ENCODE results near the gene LAX1. TPM values are rescaled to one million over a fixed set of nuclear protein-coding genes. Genes with fewer than 3 reads are reported as not detected.

LAX1 gene
- total RNA-seq, 1 donor from 2014 or later: not detected

DNA sequence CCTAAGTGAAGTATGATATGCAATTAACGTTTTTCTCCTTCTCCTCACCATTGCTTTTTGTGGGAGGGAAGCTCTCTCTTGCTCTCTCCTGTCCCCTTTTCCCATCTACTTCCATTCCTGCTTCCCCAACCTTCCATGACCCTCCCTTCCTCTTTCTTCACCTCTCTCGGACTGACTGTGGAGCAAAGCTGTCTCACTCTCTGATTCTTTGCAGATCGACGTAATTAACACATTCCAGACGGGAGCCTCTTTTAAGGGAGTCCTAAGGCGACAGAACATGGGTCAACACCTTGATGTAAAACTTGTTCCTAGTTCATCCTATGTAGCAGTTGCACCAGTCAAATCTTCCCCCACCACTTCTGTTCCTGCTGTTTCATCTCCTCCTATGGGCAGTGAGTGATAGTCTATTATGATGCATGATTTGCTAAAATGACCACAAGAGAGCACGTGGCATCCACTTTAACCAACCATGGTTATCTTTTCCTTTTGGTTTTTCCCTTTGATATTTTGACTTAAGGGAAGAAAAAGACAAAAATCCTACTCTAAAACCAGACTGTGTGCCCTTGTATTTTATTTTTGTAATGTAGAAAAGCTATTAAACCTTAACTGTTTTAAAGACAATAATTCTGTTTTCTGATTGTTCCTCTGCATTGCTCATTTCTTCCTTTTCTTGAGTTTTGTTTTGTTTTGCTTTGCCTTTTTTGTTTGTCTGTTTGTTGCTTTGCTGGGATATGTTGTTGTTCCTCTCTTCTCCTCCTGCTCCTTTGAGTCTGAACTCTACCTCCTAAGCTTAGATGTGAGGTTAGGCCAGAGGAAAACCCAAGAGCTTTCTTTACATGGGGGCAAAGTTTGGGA lies 31.7 kb upstream of the LAX1 start:
- TF ChIP-seq, protein P1, sequence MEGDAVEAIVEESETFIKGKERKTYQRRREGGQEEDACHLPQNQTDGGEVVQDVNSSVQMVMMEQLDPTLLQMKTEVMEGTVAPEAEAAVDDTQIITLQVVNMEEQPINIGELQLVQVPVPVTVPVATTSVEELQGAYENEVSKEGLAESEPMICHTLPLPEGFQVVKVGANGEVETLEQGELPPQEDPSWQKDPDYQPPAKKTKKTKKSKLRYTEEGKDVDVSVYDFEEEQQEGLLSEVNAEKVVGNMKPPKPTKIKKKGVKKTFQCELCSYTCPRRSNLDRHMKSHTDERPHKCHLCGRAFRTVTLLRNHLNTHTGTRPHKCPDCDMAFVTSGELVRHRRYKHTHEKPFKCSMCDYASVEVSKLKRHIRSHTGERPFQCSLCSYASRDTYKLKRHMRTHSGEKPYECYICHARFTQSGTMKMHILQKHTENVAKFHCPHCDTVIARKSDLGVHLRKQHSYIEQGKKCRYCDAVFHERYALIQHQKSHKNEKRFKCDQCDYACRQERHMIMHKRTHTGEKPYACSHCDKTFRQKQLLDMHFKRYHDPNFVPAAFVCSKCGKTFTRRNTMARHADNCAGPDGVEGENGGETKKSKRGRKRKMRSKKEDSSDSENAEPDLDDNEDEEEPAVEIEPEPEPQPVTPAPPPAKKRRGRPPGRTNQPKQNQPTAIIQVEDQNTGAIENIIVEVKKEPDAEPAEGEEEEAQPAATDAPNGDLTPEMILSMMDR (conservative IDR thresholded peaks at IDR 0.05): no peak
- H3K36me3 Mint-ChIP-seq (ENCODE audit: low read depth): peaks cover 5% of the 10 kb centered on the region
- peaks cover 6% of the 10 kb centered on the region for H3K4me1 Mint-ChIP-seq
- H3K27ac Mint-ChIP-seq (ENCODE audit: unreplicated experiment): no peak overlapping the region
- no peak for DNase-seq (ENCODE audit: low read depth, low spot score)
- H3K4me3 Mint-ChIP-seq: no peak overlapping the region
- no peaks in the 10 kb centered on the region for H3K9me3 Mint-ChIP-seq
- H3K27me3 Mint-ChIP-seq (ENCODE audit: low read depth): no peaks in the 10 kb centered on the region

DNA sequence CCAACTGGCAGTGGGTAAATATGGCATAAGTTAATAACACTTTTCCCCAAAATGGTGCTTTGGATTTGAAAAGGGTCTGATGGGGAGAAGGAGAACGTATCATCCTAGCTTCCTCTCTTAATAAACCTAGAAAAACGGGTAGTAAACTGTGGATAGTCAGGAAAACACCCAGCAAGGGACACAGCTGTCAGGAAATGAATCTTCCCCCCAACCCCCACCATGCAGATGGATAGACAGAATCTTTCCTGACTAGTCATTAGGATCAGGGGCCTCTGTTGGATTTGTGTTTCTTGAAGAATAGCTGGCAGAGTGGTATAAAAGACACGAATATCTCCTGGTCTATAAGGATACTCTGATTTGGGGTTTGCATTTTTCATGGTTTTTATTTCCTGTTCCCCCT lies 22.5 kb upstream of the LAX1 start:
- peaks cover 13% of the 10 kb centered on the region for H3K4me1 Mint-ChIP-seq
- H3K9me3 Mint-ChIP-seq: peaks cover 7% of the 10 kb centered on the region
- H3K4me3 Mint-ChIP-seq: no peak overlapping the region
- DNase-seq (ENCODE audit: low read depth, low spot score): no peak
- TF ChIP-seq, protein P1 (conservative IDR thresholded peaks at IDR 0.05): no peak
- H3K27ac Mint-ChIP-seq (ENCODE audit: unreplicated experiment): no peak overlapping the region
- H3K27me3 Mint-ChIP-seq (ENCODE audit: low read depth): no peaks in the 10 kb centered on the region
- H3K36me3 Mint-ChIP-seq (ENCODE audit: low read depth): peaks cover 11% of the 10 kb centered on the region

DNA sequence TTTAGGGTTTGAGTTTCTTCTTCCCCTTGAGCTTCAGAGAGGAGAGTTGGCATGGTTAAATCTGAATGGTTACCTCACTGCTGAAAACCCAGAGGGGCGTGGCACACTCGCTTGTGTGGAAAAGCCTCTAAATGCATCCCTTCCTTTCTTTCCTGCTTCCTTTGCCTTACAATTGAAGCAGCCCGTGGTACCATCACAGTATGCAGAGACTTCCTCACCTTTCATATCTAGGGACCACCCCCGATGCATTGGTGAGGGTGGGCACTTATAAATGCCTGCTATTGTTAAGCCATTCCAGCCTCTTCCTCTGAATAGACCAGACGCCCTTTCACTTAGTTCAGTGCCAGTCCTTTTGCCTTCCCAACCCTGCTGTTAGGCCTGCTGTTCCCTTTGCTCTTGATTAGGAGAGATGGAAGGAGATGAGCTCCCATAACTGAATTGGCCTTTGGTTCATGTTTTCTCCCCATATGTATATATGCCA lies 21.9 kb upstream of the LAX1 start:
- TF ChIP-seq, protein P1 (conservative IDR thresholded peaks at IDR 0.05): no peak
- H3K27me3 Mint-ChIP-seq (ENCODE audit: low read depth): no peaks in the 10 kb centered on the region
- H3K27ac Mint-ChIP-seq (ENCODE audit: unreplicated experiment): peak overlapping the region; percentile 23
- peaks cover 9% of the 10 kb centered on the region for H3K36me3 Mint-ChIP-seq (ENCODE audit: low read depth)
- H3K9me3 Mint-ChIP-seq: peaks cover 8% of the 10 kb centered on the region
- H3K4me1 Mint-ChIP-seq: peaks cover 13% of the 10 kb centered on the region
- no peak for DNase-seq (ENCODE audit: low read depth, low spot score)
- H3K4me3 Mint-ChIP-seq: no peak overlapping the region

DNA sequence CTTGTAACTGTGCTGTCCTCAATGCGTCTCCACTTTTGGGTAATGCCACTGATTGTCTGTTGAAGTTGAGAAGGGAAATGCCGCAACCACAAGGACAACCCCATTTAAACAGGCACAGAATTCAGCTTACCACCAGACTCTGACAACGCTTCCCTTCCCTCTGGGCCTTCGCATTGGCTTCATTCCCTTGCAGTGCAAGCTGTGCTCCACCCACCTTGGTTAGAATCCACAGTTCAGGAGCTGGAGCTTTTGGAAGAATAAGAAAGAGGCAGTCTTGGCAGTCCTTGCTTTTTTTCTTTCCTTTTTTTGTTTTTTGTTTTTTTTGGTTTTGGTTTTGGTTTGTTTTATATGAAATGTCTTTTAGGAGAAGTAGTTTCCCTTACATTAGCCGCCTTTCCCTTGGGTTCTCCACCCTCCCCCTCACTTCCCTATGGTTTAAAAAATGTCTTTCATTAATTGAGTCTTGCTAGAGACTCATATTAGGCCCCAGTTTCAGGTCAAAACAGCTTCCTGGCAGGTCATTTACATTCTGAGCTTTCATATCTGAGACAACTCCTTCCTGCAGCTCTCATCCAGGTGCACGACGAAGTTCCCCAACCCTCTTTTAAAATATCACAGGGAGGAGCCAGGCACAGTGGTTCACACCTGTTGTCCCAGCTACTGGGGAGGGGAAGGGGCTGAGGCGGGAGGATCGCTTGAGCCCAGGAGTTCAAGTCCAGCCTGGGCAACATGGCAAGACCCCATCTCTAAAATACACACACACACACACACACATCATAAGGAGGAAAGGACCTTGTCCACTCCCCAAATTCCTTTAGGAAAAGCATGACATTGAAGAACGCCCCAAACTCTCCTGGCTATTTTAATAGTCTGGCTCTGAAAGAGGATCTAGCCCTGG lies 20.7 kb upstream of the LAX1 start:
- Mint-ChIP-seq H3K36me3 (ENCODE audit: low read depth) (peaks cover 7% of the 10 kb centered on the region), H3K9me3 (peaks cover 8% of the 10 kb centered on the region), H3K27me3 (ENCODE audit: low read depth) (no peaks in the 10 kb centered on the region), H3K27ac (ENCODE audit: unreplicated experiment) (peak overlapping the region; percentile 35), H3K4me1 (peaks cover 13% of the 10 kb centered on the region), H3K4me3 (no peak overlapping the region)
- DNase-seq (ENCODE audit: low read depth, low spot score): no peak
- TF ChIP-seq, protein P1 (conservative IDR thresholded peaks at IDR 0.05): no peak

DNA sequence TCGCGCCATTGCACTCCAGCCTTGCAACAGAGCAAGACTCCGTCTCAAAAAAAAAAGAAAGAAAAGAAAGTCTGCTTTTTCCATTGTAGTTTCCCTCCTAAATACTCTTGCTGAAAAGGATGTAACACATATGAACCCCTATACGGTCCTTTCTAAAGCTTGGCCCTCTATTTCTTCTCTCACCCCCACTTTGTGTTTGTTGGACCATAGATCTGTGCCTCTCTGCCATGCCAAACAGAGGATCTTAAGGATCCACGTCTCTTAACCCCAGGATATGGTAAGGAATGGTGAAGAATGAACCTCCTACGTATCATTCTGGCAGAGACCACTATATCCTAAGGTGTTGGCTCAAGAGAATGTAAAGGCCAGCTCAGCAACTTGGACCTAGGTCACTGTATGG lies 18.7 kb upstream of the LAX1 start:
- Mint-ChIP-seq H3K27ac (ENCODE audit: unreplicated experiment) (no peak overlapping the region), H3K36me3 (ENCODE audit: low read depth) (peaks cover 5% of the 10 kb centered on the region), H3K9me3 (peaks cover 8% of the 10 kb centered on the region), H3K4me1 (peaks cover 13% of the 10 kb centered on the region), H3K27me3 (ENCODE audit: low read depth) (no peaks in the 10 kb centered on the region), H3K4me3 (no peak overlapping the region)
- TF ChIP-seq, protein P1 (conservative IDR thresholded peaks at IDR 0.05): no peak
- no peak for DNase-seq (ENCODE audit: low read depth, low spot score)

All from neural crest cell (in vitro differentiated cells).